Measurements from ENCODE around the gene MADCAM1. TPM values are rescaled to one million over a fixed set of nuclear protein-coding genes. Genes with fewer than 3 reads are reported as not detected.
"Not testable (repeated sequence)": the region's sequence is repeated elsewhere in the genome, so short reads cannot be mapped to it uniquely, and the experiment has no call there.

MADCAM1 gene
- total RNA-seq, 2 experiments from 2014 or later: 0.44 to 1.0 TPM

DNA sequence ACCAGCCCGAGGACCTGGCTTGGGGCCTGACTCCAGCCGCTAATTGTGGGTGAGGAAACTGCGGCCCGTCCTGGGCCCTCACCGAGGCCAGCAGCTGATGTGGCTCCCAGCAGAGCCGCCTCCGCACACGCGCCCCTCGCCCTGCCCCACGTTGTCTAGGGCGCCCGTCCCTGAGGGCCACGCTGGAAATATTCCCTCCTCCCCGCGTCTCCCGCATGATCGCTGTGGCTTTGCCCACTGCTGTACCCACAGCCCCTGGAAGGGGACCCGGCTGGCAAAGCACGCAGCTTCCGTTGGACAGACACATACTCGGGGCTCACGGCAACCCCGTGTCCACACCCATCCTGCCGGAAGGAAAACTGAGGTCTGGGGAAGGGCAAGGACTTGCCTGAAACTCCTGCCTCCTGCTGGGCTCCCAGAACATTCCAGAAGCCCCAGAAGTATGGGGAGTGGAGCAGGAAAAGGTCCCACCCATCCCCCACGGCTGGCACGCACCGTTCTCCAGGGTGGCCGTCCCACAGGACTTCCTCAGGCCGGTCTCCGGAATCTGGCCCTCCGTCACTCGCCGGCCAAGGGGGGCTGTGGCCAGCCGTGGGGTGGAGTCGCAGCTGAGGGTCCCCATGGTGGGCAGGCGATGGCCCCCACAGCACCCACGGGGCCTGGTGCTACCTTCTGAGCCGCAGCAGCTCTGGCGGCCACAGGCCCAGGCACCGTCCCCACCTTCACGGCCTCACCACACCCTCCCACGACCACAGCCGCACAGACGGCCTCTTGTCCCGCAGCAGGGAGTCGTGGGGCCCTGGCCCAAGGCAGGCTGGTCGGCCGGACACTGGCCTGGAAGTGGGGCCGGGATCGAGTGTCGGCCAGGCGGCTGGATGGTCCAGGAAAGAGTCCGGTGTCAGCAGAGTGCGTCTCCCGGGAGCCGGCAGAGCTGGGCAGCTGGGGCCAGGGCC is 21.9 kb upstream of the MADCAM1 start:
- H3K27me3 Mint-ChIP-seq: peaks cover 2% of the 10 kb centered on the region
- H3K4me1 Mint-ChIP-seq: no peaks in the 10 kb centered on the region
- no peaks in the 10 kb centered on the region for H3K9me3 Mint-ChIP-seq
- POLR2A ChIA-PET: no interaction called here
- H3K36me3 Mint-ChIP-seq: no peaks in the 10 kb centered on the region
- H3K27ac Mint-ChIP-seq: no peak overlapping the region
- ATAC-seq (ENCODE audit: low read depth) (no peak), DNase-seq (no peak)
- no peak overlapping the region for H3K4me3 Mint-ChIP-seq

DNA sequence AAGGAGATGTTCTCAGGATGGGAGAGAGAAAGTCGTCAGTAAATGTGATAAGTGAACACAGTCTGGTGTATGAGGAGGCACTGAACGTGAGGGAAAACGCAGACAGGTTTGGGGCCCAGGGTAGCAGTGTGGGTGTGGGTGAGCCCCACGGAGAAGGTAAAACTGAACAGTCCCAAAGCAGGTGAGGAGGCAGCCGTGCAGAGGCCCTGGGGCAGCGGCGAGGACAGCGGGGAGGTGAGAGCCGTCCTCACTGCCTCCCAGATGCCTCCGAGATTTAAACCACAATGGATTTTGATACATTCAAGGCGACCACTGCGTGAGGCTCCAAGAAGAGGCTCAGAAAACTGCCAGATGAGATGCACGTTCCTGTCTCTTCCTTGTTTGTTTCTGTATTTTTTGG is 20.9 kb upstream of the MADCAM1 start:
- Mint-ChIP-seq H3K27me3 (peaks cover 2% of the 10 kb centered on the region), H3K4me3 (no peak overlapping the region), H3K27ac (no peak overlapping the region), H3K9me3 (peaks cover 5% of the 10 kb centered on the region), H3K36me3 (peaks cover 3% of the 10 kb centered on the region), H3K4me1 (peaks cover 4% of the 10 kb centered on the region)
- POLR2A ChIA-PET: no interaction called here
- ATAC-seq (ENCODE audit: low read depth): no peak
- DNase-seq: no peak

DNA sequence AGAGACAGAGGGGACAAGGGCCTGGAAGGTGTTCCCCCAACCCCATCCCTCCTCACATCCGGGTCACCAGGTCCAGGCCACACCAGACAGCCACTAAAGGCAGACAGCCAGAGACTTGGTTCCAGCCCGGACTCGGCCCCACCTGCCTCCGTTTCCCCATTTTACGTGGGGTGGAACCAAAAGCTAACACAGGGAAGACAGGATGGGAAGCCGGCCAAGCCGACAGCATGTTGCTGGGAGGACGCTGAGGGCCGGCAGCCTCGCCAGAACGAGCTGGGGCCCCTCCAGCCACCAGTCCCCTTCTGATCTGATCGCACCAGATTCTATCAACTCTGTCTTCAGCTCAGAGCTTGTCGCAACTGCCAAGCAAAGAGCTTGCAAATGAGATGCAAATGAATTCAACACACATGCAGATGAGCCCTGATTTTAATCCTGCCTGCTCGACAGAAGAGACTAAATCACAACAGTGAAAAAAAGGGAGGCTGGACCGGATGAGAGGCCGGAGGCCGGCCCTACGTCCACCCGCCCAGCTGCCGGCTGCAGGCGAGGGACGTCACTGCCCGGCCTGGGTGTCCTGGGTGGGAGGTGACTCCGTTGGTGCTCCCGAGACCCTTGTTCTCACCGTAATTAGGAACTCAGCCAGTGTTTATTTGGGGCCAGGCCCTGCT is 17.9 kb upstream of the MADCAM1 start:
- no peak for ATAC-seq (ENCODE audit: low read depth)
- DNase-seq: no peak
- Mint-ChIP-seq H3K36me3 (peaks cover 14% of the 10 kb centered on the region), H3K27ac (no peak overlapping the region), H3K4me1 (peaks cover 11% of the 10 kb centered on the region), H3K9me3 (peaks cover 19% of the 10 kb centered on the region), H3K4me3 (no peak overlapping the region), H3K27me3 (peaks cover 4% of the 10 kb centered on the region)
- POLR2A ChIA-PET: no interaction called here

DNA sequence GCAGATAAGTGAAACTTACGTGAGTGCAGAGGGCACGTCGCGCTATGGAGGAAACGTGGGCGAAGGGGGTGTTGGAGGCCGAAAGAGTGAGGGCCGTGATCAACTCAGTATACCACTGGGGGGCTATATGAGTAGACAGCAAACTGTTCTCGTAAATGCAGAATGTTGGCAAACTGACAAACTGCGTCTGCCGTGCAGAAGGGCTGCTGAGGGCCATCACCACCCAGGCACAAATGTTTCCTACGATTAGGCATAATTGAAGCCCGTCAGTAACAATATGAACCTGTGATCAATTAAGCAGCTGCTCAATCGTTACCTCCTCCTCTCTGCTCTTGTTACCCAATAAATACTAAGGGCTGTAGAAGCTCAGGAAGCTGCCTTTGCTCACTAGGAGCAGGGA is 17.3 kb upstream of the MADCAM1 start:
- Mint-ChIP-seq H3K27me3 (peaks cover 4% of the 10 kb centered on the region), H3K4me3 (no peak overlapping the region), H3K9me3 (peaks cover 19% of the 10 kb centered on the region), H3K36me3 (peaks cover 14% of the 10 kb centered on the region), H3K27ac (no peak overlapping the region), H3K4me1 (peaks cover 11% of the 10 kb centered on the region)
- DNase-seq (no peak), ATAC-seq (ENCODE audit: low read depth) (no peak)
- POLR2A ChIA-PET: no interaction called here

DNA sequence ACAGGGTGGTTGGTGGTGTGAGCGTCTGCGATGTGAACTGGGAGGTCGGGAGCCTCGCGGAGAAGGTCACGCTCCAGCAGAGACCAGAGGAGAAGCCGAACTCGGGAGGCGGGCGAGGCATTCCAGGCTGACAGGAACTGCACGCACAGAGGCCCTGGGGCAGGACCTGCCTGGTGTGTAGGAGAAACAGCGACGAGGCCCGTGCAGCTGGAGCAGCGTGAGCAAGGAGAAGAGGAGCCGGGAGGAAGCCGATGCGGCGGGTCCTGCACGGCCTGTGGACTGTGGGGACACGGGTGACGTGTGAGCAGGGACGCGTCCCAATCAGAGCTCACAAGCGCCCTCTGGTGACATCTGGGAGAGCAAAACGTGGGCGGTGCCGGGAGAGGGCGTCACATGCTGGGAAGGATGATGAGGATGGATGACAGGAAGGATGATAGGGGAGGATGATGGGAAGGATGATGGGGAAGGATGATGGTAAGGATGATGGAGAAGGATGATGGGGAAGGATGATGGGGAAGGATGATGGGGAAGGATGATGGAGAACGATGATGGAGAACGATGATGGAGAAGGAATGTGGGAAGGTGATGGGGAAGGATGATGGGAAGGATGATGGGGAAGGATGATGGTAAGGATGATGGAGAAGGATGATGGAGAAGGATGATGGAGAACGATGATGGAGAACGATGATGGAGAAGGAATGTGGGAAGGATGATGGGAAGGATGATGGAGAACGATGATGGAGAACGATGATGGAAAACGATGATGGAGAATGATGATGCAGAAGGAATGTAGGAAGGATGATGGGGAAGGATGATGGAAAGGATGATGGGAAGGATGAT is 16.1 kb upstream of the MADCAM1 start:
- no peak for DNase-seq
- POLR2A ChIA-PET: no interaction called here
- H3K4me1 Mint-ChIP-seq: peaks cover 11% of the 10 kb centered on the region
- ATAC-seq (ENCODE audit: low read depth): no peak
- H3K9me3 Mint-ChIP-seq: peaks cover 19% of the 10 kb centered on the region
- peaks cover 14% of the 10 kb centered on the region for H3K36me3 Mint-ChIP-seq
- H3K27ac Mint-ChIP-seq: peak overlapping the region; percentile 79
- H3K27me3 Mint-ChIP-seq: peaks cover 4% of the 10 kb centered on the region
- H3K4me3 Mint-ChIP-seq: peak overlapping the region; percentile 58

DNA sequence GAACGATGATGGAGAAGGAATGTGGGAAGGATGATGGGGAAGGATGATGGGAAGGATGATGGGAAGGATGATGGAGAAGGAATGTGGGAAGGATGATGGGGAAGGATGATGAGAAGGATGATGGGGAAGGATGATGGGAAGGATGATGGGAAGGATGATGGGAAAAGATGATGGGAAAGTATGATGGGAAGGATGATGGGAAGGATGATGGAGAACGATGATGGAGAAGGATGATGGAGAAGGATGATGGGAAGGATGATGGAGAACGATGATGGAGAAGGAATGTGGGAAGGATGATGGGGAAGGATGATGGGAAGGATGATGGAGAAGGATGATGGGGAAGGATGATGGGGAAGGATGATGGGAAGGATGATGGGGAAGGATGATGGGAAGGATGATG is 15.2 kb upstream of the MADCAM1 start:
- H3K27me3 Mint-ChIP-seq; DNase-seq; POLR2A ChIA-PET; ATAC-seq (ENCODE audit: low read depth): not testable (repeated sequence)
- peaks cover 14% of the 10 kb centered on the region for H3K36me3 Mint-ChIP-seq
- peaks cover 19% of the 10 kb centered on the region for H3K9me3 Mint-ChIP-seq
- H3K4me1 Mint-ChIP-seq: peaks cover 11% of the 10 kb centered on the region
- peak overlapping the region; percentile 79 for H3K27ac Mint-ChIP-seq
- peak overlapping the region; percentile 35 for H3K4me3 Mint-ChIP-seq

DNA sequence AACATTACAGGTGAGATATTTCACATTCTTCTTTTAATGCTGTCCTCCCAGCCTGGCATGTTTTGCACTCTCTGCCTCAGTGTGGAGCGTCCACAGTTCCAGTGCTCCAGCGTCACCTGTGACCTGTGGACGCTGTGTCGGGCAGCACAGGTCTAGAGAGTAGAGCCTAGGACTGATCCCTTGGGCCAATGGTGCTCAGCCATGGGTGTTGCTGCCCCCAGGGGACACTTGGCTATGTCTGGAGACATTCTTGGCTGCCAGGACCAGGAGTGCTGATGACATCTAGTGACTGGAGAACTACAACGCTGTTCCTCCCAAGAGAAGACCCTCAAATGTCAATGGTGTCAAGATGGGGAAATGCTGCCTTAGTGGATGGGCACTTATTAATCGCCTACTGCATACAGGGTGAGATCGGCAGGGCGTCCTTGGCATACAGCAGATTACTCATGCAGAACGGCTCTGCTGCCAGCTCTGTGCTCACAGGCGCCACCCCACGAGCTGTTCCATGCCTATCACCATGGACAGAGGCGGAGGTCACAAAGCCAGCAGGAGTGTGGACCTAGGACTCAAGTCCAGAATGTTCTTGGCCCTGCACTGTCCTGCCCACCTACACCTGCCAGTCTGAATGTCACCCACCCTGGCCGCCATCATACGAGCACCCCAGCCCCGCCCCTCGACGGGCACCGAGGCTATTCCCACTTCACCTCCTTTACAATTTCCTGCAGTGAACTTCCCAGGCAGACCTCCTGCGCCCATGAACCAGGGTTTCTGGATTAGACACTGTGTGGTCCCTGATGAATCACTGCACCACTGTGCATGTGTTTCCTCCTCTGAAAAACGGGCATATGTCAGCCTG is 13.9 kb upstream of the MADCAM1 start:
- ATAC-seq (ENCODE audit: low read depth) (no peak), DNase-seq (no peak)
- no peak overlapping the region for H3K4me3 Mint-ChIP-seq
- H3K9me3 Mint-ChIP-seq: peaks cover 19% of the 10 kb centered on the region
- peaks cover 11% of the 10 kb centered on the region for H3K4me1 Mint-ChIP-seq
- H3K36me3 Mint-ChIP-seq: peaks cover 14% of the 10 kb centered on the region
- POLR2A ChIA-PET: interaction anchor here (0.6 kb wide), 1 partner anchor 29 kb away, joined by 4 read pairs; no protein-coding TSS in a partner anchor
- H3K27ac Mint-ChIP-seq: no peak overlapping the region
- peaks cover 4% of the 10 kb centered on the region for H3K27me3 Mint-ChIP-seq

DNA sequence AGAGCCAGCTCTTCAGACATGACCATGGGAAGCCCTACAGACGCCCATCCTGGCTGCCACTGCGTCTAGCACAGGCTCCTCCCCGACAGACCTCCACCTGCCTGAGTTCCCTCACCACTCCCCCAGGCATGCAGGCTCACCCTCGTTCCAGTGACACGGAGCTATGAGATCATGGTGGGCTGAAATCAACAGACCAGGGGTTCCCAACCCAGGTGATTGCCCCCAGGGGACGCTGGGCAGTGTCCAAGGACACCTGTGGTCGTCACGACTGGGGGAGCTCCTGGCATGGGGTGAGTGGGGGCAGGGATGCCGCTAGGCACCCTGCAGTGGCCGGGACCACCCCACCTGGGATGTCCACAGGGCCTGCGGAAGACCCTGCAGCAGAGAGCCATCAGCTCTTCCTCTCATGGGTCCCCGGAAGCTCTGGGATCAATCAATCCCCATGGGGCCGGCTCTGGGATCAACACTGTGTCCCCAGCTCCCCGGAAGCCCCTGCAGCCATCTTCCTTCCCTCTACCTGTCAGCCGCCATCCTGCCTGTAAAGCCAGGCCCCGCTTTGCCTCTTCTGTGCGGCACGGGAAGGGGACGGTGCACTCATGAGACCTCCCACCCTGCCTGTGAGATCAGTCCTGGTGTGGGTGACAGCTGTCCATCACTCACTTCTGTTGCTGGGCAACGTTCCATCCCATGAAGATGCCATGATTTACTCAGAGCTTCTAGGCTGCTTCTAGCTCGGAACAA is 12.8 kb upstream of the MADCAM1 start:
- H3K27ac Mint-ChIP-seq: no peak overlapping the region
- no peak overlapping the region for H3K4me3 Mint-ChIP-seq
- POLR2A ChIA-PET: no interaction called here
- peaks cover 14% of the 10 kb centered on the region for H3K36me3 Mint-ChIP-seq
- peaks cover 14% of the 10 kb centered on the region for H3K4me1 Mint-ChIP-seq
- DNase-seq: no peak
- H3K27me3 Mint-ChIP-seq: peaks cover 4% of the 10 kb centered on the region
- ATAC-seq (ENCODE audit: low read depth): no peak
- H3K9me3 Mint-ChIP-seq: peaks cover 19% of the 10 kb centered on the region

DNA sequence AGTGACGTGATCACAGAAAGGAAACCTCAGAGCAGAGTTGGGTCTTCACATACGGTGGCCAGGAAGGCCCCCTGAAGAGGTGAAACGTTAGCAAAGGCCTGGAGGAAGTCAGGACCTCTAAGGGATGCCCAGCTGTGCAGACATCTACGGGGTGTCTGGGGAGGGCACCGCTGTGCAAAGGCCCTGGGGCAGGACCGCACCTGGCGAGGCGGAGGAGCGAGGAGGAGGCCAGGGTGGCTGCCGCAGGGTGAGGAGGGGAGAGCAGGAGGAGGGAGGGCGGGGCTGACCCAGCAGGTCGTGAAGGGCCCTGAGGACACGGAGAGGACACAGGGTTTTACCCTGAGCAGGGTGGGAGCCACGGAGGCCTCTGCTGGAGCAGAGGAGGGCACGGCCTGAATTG is 11.8 kb upstream of the MADCAM1 start:
- no peak for ATAC-seq (ENCODE audit: low read depth)
- Mint-ChIP-seq H3K9me3 (peaks cover 19% of the 10 kb centered on the region), H3K27ac (no peak overlapping the region), H3K4me1 (peaks cover 14% of the 10 kb centered on the region), H3K27me3 (peaks cover 4% of the 10 kb centered on the region), H3K36me3 (peaks cover 14% of the 10 kb centered on the region), H3K4me3 (no peak overlapping the region)
- POLR2A ChIA-PET: no interaction called here
- DNase-seq: no peak

DNA sequence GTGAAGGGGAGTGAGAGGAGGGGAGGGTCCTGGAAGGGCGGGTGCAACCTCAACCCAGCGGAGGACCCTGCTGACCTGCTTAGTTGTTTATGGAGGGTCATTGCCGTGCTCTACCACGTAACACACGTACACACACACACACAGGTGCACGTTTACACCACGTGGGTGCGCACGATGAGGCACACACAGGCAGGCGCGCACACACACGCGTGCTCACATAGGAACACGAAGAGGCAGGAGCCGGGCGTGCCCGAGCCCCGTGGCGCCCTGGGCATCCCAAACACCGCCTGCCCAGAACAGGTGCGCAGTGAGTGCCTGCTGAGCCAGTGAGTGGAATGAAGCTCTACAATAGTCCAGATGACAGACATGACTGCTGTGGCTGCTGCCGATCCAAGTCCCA is 11.2 kb upstream of the MADCAM1 start:
- POLR2A ChIA-PET: no interaction called here
- Mint-ChIP-seq H3K27ac (no peak overlapping the region), H3K4me3 (no peak overlapping the region), H3K9me3 (peaks cover 16% of the 10 kb centered on the region), H3K4me1 (peaks cover 14% of the 10 kb centered on the region), H3K36me3 (peaks cover 13% of the 10 kb centered on the region), H3K27me3 (peaks cover 4% of the 10 kb centered on the region)
- ATAC-seq (ENCODE audit: low read depth) (no peak), DNase-seq (no peak)

DNA sequence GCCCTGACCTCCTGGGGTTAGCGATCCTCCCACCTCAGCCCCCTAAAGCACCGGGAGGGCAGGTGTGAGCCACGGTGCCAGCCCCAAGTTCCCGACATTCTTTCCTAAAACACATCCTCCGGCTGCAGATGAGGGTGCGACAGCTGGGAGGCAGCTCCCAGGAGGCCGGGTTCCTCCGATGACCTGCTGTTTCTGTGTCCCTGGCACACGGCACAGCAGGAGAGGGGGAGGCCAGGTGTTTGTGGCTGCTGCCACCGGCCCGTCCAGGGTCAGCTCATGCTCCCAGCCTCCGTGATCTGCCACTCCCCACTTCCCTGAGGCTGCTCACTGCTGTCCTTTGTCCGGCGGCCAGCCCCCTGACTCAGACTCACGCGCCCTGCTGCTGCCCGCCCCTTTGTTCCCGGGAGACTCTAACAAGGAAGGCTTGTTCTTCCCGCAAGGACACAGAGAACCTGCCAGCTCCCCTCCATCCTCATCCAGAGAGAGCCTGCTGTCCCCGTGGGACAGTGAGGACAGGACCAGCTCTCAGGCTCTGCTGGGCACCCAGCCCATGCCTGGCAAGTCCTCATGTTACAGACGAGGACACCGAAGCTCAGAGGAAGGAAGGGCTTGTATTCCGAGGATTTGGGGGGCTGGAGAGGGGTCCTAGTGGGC is 10.6 kb upstream of the MADCAM1 start:
- peaks cover 9% of the 10 kb centered on the region for H3K4me1 Mint-ChIP-seq
- ATAC-seq (ENCODE audit: low read depth): no peak
- no peak overlapping the region for H3K27ac Mint-ChIP-seq
- H3K9me3 Mint-ChIP-seq: peaks cover 10% of the 10 kb centered on the region
- POLR2A ChIA-PET: no interaction called here
- H3K4me3 Mint-ChIP-seq: no peak overlapping the region
- H3K36me3 Mint-ChIP-seq: peaks cover 7% of the 10 kb centered on the region
- DNase-seq: no peak
- H3K27me3 Mint-ChIP-seq: peaks cover 4% of the 10 kb centered on the region
